ENCODE data around the gene DPPA5. TPM values are rescaled to one million over a fixed set of nuclear protein-coding genes. Genes with fewer than 3 reads are reported as not detected.

The DPPA5 gene
- polyA plus RNA-seq, 1 experiment: not detected

DNA sequence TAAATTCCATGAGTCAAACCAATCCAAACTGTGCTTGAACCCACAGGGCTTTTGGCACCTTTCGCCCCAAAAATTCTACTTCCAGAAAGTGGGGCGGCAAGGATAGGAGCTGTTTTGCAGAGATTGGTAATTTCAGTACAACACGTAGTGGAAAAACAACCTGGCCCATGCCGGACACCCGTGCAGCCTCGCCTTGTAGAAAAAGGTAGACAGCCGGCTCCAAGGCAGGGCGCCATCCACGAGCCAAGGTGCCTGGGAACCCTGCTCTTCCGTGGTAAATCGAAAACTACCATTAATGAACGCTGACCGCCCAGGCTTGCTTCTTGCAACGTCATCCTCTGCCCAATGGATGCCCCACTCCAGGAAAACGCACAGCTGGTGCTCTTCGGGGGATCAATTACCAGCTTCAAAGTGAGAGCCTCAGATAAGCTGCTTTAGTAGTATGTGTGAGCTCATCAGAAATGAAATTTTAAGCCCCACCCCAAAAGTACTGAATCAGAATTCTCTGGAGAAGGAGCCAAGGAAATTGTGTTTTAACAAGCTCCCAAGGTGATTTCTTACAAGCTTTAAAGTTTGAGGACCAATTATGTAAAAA is 13.8 kb upstream of the DPPA5 start:
- Histone ChIP-seq H3K9me3 (ENCODE audit: control insufficient read depth, insufficient read depth, low read length) (peaks cover 16% of the 10 kb centered on the region), H3K27ac (ENCODE audit: low read depth, low read length) (no peak overlapping the region), H3K4me3 (ENCODE audit: low read depth, low read length) (no peak overlapping the region), H3K27me3 (ENCODE audit: control insufficient read depth, insufficient read depth, low read length) (peaks cover 5% of the 10 kb centered on the region)
- POLR2A ChIA-PET: interaction anchor here (0.5 kb wide), 1 partner anchor 117 kb away, joined by 3 read pairs; no protein-coding TSS in a partner anchor
- TF ChIP-seq, protein P1, sequence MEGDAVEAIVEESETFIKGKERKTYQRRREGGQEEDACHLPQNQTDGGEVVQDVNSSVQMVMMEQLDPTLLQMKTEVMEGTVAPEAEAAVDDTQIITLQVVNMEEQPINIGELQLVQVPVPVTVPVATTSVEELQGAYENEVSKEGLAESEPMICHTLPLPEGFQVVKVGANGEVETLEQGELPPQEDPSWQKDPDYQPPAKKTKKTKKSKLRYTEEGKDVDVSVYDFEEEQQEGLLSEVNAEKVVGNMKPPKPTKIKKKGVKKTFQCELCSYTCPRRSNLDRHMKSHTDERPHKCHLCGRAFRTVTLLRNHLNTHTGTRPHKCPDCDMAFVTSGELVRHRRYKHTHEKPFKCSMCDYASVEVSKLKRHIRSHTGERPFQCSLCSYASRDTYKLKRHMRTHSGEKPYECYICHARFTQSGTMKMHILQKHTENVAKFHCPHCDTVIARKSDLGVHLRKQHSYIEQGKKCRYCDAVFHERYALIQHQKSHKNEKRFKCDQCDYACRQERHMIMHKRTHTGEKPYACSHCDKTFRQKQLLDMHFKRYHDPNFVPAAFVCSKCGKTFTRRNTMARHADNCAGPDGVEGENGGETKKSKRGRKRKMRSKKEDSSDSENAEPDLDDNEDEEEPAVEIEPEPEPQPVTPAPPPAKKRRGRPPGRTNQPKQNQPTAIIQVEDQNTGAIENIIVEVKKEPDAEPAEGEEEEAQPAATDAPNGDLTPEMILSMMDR (IDR thresholded peaks at IDR 0.05; ENCODE audit: low read depth, low read length): no peak
- no peak for DNase-seq (ENCODE audit: low read depth, low spot score)
- CTCF ChIA-PET: no interaction called here

DNA sequence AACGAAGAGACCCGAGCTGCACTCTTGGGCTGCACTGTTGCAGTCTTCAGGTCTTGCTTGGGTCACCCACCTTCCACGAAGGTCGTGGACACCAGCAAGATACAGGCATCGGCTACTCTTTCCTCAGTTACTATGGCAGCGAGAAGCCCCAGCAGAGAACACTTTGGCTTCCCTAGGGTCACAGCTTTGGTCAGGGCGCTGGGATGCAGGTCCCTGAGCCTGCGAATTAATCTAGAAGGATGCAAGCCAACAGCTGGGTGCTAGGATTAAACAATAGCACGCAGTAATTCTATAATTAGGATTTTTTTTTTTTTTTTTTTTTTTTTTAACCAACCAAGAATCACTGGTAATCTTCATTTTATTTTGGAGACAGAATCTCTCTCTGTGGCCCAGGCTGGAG is 10.5 kb upstream of the DPPA5 start:
- H3K27ac ChIP-seq (ENCODE audit: low read depth, low read length): no peak overlapping the region
- TF ChIP-seq, protein P1 (IDR thresholded peaks at IDR 0.05; ENCODE audit: low read depth, low read length): no peak
- CTCF ChIA-PET: interaction anchor here (1.2 kb wide), 1 partner anchor 24 kb away, joined by 4 read pairs; no protein-coding TSS in a partner anchor
- peaks cover 5% of the 10 kb centered on the region for H3K27me3 ChIP-seq (ENCODE audit: control insufficient read depth, insufficient read depth, low read length)
- peaks cover 14% of the 10 kb centered on the region for H3K9me3 ChIP-seq (ENCODE audit: control insufficient read depth, insufficient read depth, low read length)
- H3K4me3 ChIP-seq (ENCODE audit: low read depth, low read length): no peak overlapping the region
- no peak for DNase-seq (ENCODE audit: low read depth, low spot score)
- POLR2A ChIA-PET: no interaction called here

GRCh38 chr6:73364121-73364520 is 10.0 kb upstream of the DPPA5 start:
- Histone ChIP-seq H3K9me3 (ENCODE audit: control insufficient read depth, insufficient read depth, low read length) (peaks cover 14% of the 10 kb centered on the region), H3K4me3 (ENCODE audit: low read depth, low read length) (no peak overlapping the region), H3K27me3 (ENCODE audit: control insufficient read depth, insufficient read depth, low read length) (peaks cover 2% of the 10 kb centered on the region), H3K27ac (ENCODE audit: low read depth, low read length) (no peak overlapping the region)
- POLR2A ChIA-PET: no interaction called here
- CTCF ChIA-PET: no interaction called here
- TF ChIP-seq, protein P1 (IDR thresholded peaks at IDR 0.05; ENCODE audit: low read depth, low read length): no peak
- no peak for DNase-seq (ENCODE audit: low read depth, low spot score)

DNA sequence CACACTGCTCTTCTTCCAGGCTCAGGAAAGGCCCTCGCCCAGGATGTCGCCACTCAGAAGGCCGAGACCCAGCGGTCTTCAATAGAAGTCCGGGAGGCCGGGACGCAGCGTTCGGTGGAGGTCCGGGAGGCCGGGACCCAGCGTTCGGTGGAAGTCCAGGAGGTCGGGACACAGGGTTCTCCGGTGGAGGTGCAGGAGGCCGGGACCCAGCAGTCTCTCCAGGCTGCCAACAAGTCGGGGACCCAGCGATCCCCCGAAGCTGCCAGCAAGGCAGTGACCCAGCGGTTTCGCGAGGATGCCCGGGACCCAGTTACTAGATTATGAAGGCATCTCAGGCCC is 9.4 kb upstream of the DPPA5 start:
- Histone ChIP-seq H3K4me3 (ENCODE audit: low read depth, low read length) (no peak overlapping the region), H3K27me3 (ENCODE audit: control insufficient read depth, insufficient read depth, low read length) (no peaks in the 10 kb centered on the region), H3K9me3 (ENCODE audit: control insufficient read depth, insufficient read depth, low read length) (peaks cover 14% of the 10 kb centered on the region), H3K27ac (ENCODE audit: low read depth, low read length) (no peak overlapping the region)
- ChIA-PET CTCF (no interaction called here), POLR2A (no interaction called here)
- TF ChIP-seq, protein P1 (IDR thresholded peaks at IDR 0.05; ENCODE audit: low read depth, low read length): no peak
- DNase-seq (ENCODE audit: low read depth, low spot score): no peak

GRCh38 chr6:73362869-73363536 is 8.9 kb upstream of the DPPA5 start:
- TF ChIP-seq, protein P1 (IDR thresholded peaks at IDR 0.05; ENCODE audit: low read depth, low read length): no peak
- no peaks in the 10 kb centered on the region for H3K27me3 ChIP-seq (ENCODE audit: control insufficient read depth, insufficient read depth, low read length)
- H3K27ac ChIP-seq (ENCODE audit: low read depth, low read length): no peak overlapping the region
- H3K4me3 ChIP-seq (ENCODE audit: low read depth, low read length): no peak overlapping the region
- peaks cover 14% of the 10 kb centered on the region for H3K9me3 ChIP-seq (ENCODE audit: control insufficient read depth, insufficient read depth, low read length)
- ChIA-PET CTCF (no interaction called here), POLR2A (no interaction called here)
- no peak for DNase-seq (ENCODE audit: low read depth, low spot score)

Measured in AG04450 (cell line).